ENCODE data around the gene CDC45.
"Not testable (repeated sequence)": the region's sequence is repeated elsewhere in the genome, so short reads cannot be mapped to it uniquely, and the experiment has no call there.

CDC45 gene

GRCh38 chr22:19479355-19480172, at the start of gene CDC45:
Gene CDC45, plus strand, starts transcription at chr22:19479920. Its CDS starts 49 bp downstream, at chr22:19479969.
- peak; percentile 96 for DNase-seq (ENCODE audit: low read depth in 2 of 2)

- DNase-seq (ENCODE audit: low read depth in 2 of 2), result peak in 1 of 2 experiments; percentile 43
These were observed 49.5 kb upstream of the CDC45 start for GRCh38 chr22:19429950-19430889.

GRCh38 chr22:19430890-19431541, 48.7 kb upstream of the CDC45 start:
- no peak for DNase-seq (ENCODE audit: low read depth in 2 of 2)

- DNase-seq (ENCODE audit: low read depth in 2 of 2), result peak; percentile 51 to 52
These were observed 48.0 kb upstream of the CDC45 start, which contains the start of gene HIRA for GRCh38 chr22:19431649-19432132. Gene HIRA, minus strand, starts transcription at chr22:19431733. Its CDS starts 257 bp downstream, at chr22:19431476.

- DNase-seq (ENCODE audit: low read depth in 2 of 2), result peak; percentile 80 to 82
These were observed 47.4 kb upstream of the CDC45 start, which contains the start of gene MRPL40 for GRCh38 chr22:19432133-19432851. Gene MRPL40, plus strand, starts transcription at chr22:19432545. Its CDS starts 10 bp downstream, at chr22:19432555.

- DNase-seq (ENCODE audit: low read depth in 2 of 2), result no peak
These were observed 45.3 kb upstream of the CDC45 start for GRCh38 chr22:19434401-19434800.

- DNase-seq (ENCODE audit: low read depth in 2 of 2), result no peak
These were observed 44.7 kb upstream of the CDC45 start for GRCh38 chr22:19434829-19435580.

- DNase-seq (ENCODE audit: low read depth in 2 of 2), result not testable (repeated sequence)
These were observed 43.1 kb upstream of the CDC45 start for GRCh38 chr22:19436444-19437161.

- no peak for DNase-seq (ENCODE audit: low read depth in 2 of 2)
These were observed 41.4 kb upstream of the CDC45 start for GRCh38 chr22:19438298-19438697.

- no peak for DNase-seq (ENCODE audit: low read depth in 2 of 2)
These were observed 39.1 kb upstream of the CDC45 start for GRCh38 chr22:19440411-19441195.

GRCh38 chr22:19442166-19442565, 37.6 kb upstream of the CDC45 start:
- DNase-seq (ENCODE audit: low read depth in 2 of 2), result no peak

- DNase-seq (ENCODE audit: low read depth in 2 of 2), result no peak
These were observed 36.0 kb upstream of the CDC45 start for GRCh38 chr22:19443544-19444211.

- not testable (repeated sequence) for DNase-seq (ENCODE audit: low read depth in 2 of 2)
These were observed 34.3 kb upstream of the CDC45 start for GRCh38 chr22:19445279-19445982.

GRCh38 chr22:19446603-19447329, 33.0 kb upstream of the CDC45 start:
- no peak for DNase-seq (ENCODE audit: low read depth in 2 of 2)

GRCh38 chr22:19447330-19448075, 32.2 kb upstream of the CDC45 start, which contains the start of gene C22orf39:
Gene C22orf39, minus strand, starts transcription at chr22:19447711. Its CDS starts 23 bp downstream, at chr22:19447688.
- DNase-seq (ENCODE audit: low read depth in 2 of 2), result peak; percentile 75 to 79

- DNase-seq (ENCODE audit: low read depth in 2 of 2), result peak in 1 of 2 experiments; percentile 23
These were observed 31.6 kb upstream of the CDC45 start for GRCh38 chr22:19448076-19448607.
